GM19239 (cell line): ENCODE measurements around the gene KCNA1.

Experiments
- DNase-seq: peaks from one replicate; pipeline ENCODE4 v3.0.0; 2011; ENCODE audit warnings: low spot score; ENCODE audit not compliant: insufficient read length
- FAIRE-seq: peaks from 2 replicates; lab custom pipeline; 2011; peaks lifted over from hg19 to GRCh38; lab: Jason Lieb, UNC

Gene KCNA1

DNA sequence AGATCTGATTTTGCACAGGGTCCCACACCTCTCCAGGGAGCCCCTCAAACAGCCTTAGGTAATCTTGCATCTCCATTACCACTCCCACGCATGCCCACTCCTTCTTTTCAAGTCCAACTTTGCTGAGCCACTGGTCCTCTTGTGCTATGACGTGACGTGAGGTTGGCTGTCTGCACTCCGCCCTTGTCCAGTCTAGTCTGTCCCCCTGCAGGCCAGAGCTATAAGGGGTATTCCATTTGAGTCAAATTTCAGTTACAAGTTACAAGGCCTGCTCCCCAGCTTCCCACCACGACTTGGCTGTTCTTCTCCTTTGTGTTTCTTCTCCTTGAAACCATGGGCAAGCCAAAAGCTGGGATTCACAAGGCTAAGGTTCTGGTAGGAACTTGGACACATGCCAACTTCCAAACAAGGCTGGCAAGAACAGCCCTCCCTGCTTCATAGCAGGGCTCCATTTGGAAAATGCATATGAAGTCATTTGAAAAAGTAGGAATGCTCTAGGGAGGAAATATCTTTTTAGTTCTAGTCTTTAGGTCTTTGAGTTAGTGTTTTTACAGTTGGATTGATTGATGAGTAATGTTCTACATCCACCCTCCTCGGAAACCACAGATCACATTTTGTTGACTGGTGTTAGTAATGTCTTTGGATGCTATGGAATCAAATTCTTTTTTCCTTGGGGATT is 49.1 kb downstream of the KCNA1 start:
- DNase-seq (no peak), FAIRE-seq (no peak)

- FAIRE-seq (no peak), DNase-seq (no peak)
Measured at GRCh38 chr12:4959381-4959780, 49.7 kb downstream of the KCNA1 start.

DNA sequence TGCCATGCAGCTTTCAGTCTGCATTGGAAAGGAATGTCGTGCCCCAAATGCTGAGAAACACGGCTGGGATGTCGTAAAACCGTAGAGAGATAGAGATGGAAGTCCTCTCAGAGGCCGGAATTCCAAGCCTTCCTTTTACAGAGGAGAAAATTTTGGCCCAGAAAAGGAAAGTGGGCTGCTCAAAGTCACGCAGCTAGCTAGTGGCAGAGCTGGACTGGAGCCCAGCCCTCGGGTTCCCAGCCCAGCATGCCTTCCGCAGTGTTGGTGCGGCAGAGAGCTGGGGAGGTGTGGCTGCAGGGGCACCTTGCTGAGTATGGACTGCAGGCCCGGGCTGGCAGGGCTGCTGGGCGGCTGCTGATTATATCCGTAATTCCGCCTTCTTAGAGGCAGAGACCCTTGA is 50.3 kb downstream of the KCNA1 start:
- FAIRE-seq (no peak), DNase-seq (no peak)

DNA sequence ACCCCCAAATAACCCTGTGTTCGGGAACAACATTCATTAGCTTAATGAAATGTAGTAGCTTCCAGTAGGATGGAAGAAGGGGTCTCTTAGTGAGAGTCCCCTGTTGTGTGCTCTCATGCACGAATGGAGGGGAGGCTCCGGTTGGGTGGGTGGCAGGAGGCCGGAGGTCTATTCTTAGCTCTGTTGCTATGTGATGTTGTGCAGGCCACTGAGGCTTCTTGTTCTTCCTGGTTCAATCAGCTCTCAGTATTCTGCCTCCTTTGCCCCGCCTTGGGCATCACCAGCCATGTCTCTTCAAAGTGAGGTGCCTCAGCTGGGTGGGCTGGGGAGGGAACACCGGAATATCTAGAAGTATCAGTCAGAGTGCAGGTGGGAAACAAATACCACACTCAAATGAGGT is 50.8 kb downstream of the KCNA1 start:
- FAIRE-seq (no peak), DNase-seq (no peak)

DNA sequence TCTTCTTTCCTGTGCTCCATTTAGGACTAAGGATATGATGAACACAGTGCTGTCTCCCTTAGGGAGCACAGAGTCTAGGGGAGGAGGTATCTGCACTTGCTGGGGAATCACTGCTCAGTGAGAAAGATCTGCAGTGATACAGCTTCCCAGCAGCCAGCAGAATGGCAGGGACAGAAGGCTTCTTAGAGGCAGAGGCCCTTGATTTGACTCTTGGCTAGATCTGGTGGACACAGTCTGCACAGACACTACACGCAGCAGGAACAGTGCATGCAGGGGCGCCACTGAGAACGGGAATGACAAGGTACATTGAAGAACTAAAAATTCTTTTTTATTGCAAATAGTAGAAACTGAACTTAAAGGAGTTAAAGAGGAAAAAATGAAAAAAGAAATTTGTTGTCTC is 51.6 kb downstream of the KCNA1 start:
- FAIRE-seq (no peak), DNase-seq (no peak)

- FAIRE-seq (no peak), DNase-seq (no peak)
Measured at GRCh38 chr12:4962539-4963486, 53.1 kb downstream of the KCNA1 start.
